K562 (cell line): Measurements from ENCODE around the gene PET100. TPM values are rescaled to one million over a fixed set of nuclear protein-coding genes. Genes with fewer than 3 reads are reported as not detected.

Experiments used
- NFE2 ChIP-seq: IDR thresholded peaks from 2 replicates; pipeline ENCODE4 v1.6.1; 2014; ENCODE audit warnings: antibody characterized with exemption, low read depth
- ZBTB40 ChIP-seq, 2 experiments: fragments of 450-650 bp in 1 of 2; sonication (generic) in 1 of 2; formaldehyde crosslinking in 1 of 2; IDR thresholded peaks; 2 replicates each; pipeline versions ENCODE4 v1.7.1 to v1.9.0; 2016 to 2022; ENCODE audit warnings: inconsistent platforms in 1 of 2, mild to moderate bottlenecking in 1 of 2, missing genetic modification reagents in 1 of 2
- polyA plus RNA-seq, 8 experiments: library from polyadenylated mRNA; depleted of rRNA in 4 of 8; stranded (reverse) in 5 of 8; unstranded in 3 of 8; fragments of >200 nt; fragmentation: Nextera tagmentation in 2 of 8; fragmentation: Illumina TruSeq in 1 of 8; extraction: Ambion mirVana in 2 of 8; extraction: Trizol in 1 of 8; gene quantifications; 2 replicates each; pipeline versions ENCODE4 v1.2.1 to v1.2.3, GENCODE V29; 2011 to 2014; ENCODE audit warnings: inconsistent platforms in 1 of 8, missing spikeins in 1 of 8
- total RNA-seq, 7 experiments: library from RNA; depleted of rRNA in 6 of 7; stranded (reverse); fragments of >200 nt in 6 of 7; fragmentation: Illumina TruSeq in 2 of 7; extraction: Trizol in 2 of 7; gene quantifications; 2 replicates each; pipeline versions ENCODE4 v1.2.1 to v1.2.3, GENCODE V29; 2011 to 2021; ENCODE audit warnings: low replicate concordance in 1 of 7

The PET100 gene
- total and polyA plus RNA-seq, 9 of the 15 experiments (the other 6 are each of a cell fraction or from before 2014, with no cell fraction given) = 62.3 to 351 (median 98.3) TPM

DNA sequence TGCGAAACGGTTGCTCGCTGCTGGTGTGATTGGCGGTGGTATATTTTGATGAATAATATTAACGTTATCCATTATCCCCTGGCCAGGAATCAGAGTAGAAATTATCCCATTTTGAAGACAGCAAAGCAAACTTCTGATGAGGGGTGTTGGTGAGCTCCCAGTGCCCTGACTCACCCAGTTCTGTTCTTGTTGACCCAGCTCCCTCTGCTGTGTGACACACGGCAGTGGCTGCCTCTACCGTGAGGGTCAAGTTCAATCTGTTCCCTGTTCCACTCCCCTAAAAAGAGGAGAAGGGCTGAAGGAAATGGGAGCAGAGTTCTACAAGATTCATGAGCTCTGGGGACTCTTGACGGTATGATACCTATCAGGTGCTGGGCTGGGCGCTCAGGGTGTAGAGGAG lies 31.9 kb upstream of the PET100 start (continued):
- no peak for TF ChIP-seq ZBTB40 (IDR thresholded peaks at IDR 0.05)
- TF ChIP-seq ZBTB40 (CRISPR knock-in tag; IDR thresholded peaks at IDR 0.05) = no peak
- TF ChIP-seq NFE2 = no peak
